Measurements from ENCODE around the gene AASDHPPT.
"Not testable (repeated sequence)": the region's sequence is repeated elsewhere in the genome, so short reads cannot be mapped to it uniquely, and the experiment has no call there.

The AASDHPPT gene

GRCh38 chr11:106077609-106078455 is at the start of gene AASDHPPT:
Gene AASDHPPT, plus strand, starts transcription at chr11:106077662. Its CDS starts 49 bp downstream, at chr11:106077711.
- DNase-seq, result peak in 1 of 2 experiments; percentile 32

GRCh38 chr11:106030609-106031008 is 46.9 kb upstream of the AASDHPPT start:
- DNase-seq, result no peak

GRCh38 chr11:106031202-106031810 is 46.2 kb upstream of the AASDHPPT start:
- DNase-seq, result no peak

GRCh38 chr11:106031936-106032335 is 45.5 kb upstream of the AASDHPPT start:
- no peak for DNase-seq

GRCh38 chr11:106032861-106033260 is 44.6 kb upstream of the AASDHPPT start:
- DNase-seq, result no peak

GRCh38 chr11:106043540-106043939 is 33.9 kb upstream of the AASDHPPT start:
- DNase-seq, result no peak

- no peak for DNase-seq
Observed at GRCh38 chr11:106047631-106048030, 29.8 kb upstream of the AASDHPPT start.

GRCh38 chr11:106049727-106050476 is 27.6 kb upstream of the AASDHPPT start:
- no peak for DNase-seq

- DNase-seq, result no peak
Observed at GRCh38 chr11:106051103-106051502, 26.4 kb upstream of the AASDHPPT start.

GRCh38 chr11:106058377-106058776 is 19.1 kb upstream of the AASDHPPT start:
- not testable (repeated sequence) for DNase-seq

- no peak for DNase-seq
Observed at GRCh38 chr11:106059617-106060016, 17.8 kb upstream of the AASDHPPT start.

GRCh38 chr11:106061249-106061784 is 16.1 kb upstream of the AASDHPPT start:
- DNase-seq, result no peak

- DNase-seq, result no peak
Observed at GRCh38 chr11:106061954-106062949, 15.2 kb upstream of the AASDHPPT start.

GRCh38 chr11:106063009-106063408 is 14.5 kb upstream of the AASDHPPT start:
- DNase-seq, result no peak

GRCh38 chr11:106070606-106071005 is 6.9 kb upstream of the AASDHPPT start:
- no peak for DNase-seq

- DNase-seq, result no peak
Observed at GRCh38 chr11:106072804-106073203, 4.7 kb upstream of the AASDHPPT start.

- peak; percentile 20 to 56 for DNase-seq
Observed at GRCh38 chr11:106076171-106076918, 1.1 kb upstream of the AASDHPPT start.

GRCh38 chr11:106076919-106077608 is 398 bp upstream of the AASDHPPT start, which contains the start of gene KBTBD3:
Gene KBTBD3, minus strand, starts transcription at chr11:106077347. Its CDS starts 18,250 bp downstream, at chr11:106059097.
- DNase-seq, result peak; percentile 98 to 99

GRCh38 chr11:106082096-106082495 is 4.6 kb downstream of the AASDHPPT start:
- no peak for DNase-seq

- no peak for DNase-seq
Observed at GRCh38 chr11:106086135-106086534, 8.7 kb downstream of the AASDHPPT start.

Measured in Kasumi-1 (cell line).